ENCODE data around the gene PITPNC1.

GRCh38 chr17:67496286-67496685 lies 119.2 kb downstream of the PITPNC1 start:
- TF ChIP-seq CTCF (IDR thresholded peaks at IDR 0.05) (no peak), POLR2A (IDR thresholded peaks at IDR 0.05) (no peak)

Data from uterus (tissue), 2 donors.